ENCODE data around the gene OR52A5. TPM values are rescaled to one million over a fixed set of nuclear protein-coding genes. Genes with fewer than 3 reads are reported as not detected.
"Not testable (repeated sequence)": the region's sequence is repeated elsewhere in the genome, so short reads cannot be mapped to it uniquely, and the experiment has no call there.

Gene OR52A5
- total RNA-seq = not detected

- ATAC-seq = no peak
- H3K9me3 Mint-ChIP-seq (ENCODE audit: low read depth) = no peaks in the 10 kb centered on the region
- intact Hi-C loops (cut with DNase I, micrococcal nuclease) = no loop called here
- ChIA-PET CTCF (interaction anchor here (1.2 kb wide), 1 partner anchor 13 kb away, joined by 3 read pairs; no protein-coding TSS in a partner anchor), POLR2A (no interaction called here)
- no peak within 1 kb of the TSS for H3K4me3 Mint-ChIP-seq
- no peak within 1 kb of the TSS for H3K27ac Mint-ChIP-seq
- H3K4me1 Mint-ChIP-seq = no peaks in the 10 kb centered on the region
- peaks cover 8% of the 10 kb centered on the region for H3K27me3 Mint-ChIP-seq
- H3K36me3 Mint-ChIP-seq (ENCODE audit: low read depth) = no peaks in the 10 kb centered on the region
- no peak for DNase-seq
These were observed at the start of gene OR52A5 for GRCh38 chr11:5137996-5138395. OR52A5 (minus strand) TSS chr11:5138356; CDS start chr11:5132642, 5,714 bp downstream.

- Mint-ChIP-seq H3K9me3 (ENCODE audit: low read depth) (no peaks in the 10 kb centered on the region), H3K4me3 (no peak overlapping the region), H3K4me1 (no peaks in the 10 kb centered on the region), H3K36me3 (ENCODE audit: low read depth) (no peaks in the 10 kb centered on the region), H3K27ac (no peak overlapping the region), H3K27me3 (no peaks in the 10 kb centered on the region)
- DNase-seq (no peak), ATAC-seq (no peak)
- intact Hi-C loops (cut with DNase I, micrococcal nuclease) = no loop called here
- ChIA-PET CTCF (no interaction called here), POLR2A (no interaction called here)
These were observed 40.1 kb upstream of the OR52A5 start for GRCh38 chr11:5178046-5178837.

DNA sequence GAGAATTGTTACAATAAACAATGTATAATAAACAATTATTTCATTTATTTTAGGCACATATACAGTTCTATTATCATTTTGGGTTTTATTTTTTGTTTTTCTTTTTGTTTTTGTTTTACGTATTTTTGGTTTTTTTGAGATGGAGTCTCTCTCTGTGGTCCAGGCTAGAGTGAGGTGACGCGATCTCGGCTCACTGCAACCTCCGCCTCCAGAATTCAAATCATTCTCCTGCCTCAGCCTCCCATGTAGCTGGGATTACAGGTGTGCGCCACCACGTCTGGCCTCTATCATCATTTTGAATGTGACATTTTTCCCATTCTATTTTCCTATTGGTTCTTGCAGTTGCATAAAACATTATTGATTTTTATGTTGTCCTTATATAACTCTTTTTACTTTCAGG lies 36.8 kb upstream of the OR52A5 start:
- no peaks in the 10 kb centered on the region for H3K27me3 Mint-ChIP-seq
- ATAC-seq (no peak), DNase-seq (no peak)
- H3K9me3 Mint-ChIP-seq (ENCODE audit: low read depth) = no peaks in the 10 kb centered on the region
- intact Hi-C loops (cut with DNase I, micrococcal nuclease) = no loop called here
- no peak overlapping the region for H3K4me3 Mint-ChIP-seq
- CTCF ChIA-PET = no interaction called here
- no peaks in the 10 kb centered on the region for H3K4me1 Mint-ChIP-seq
- no peaks in the 10 kb centered on the region for H3K36me3 Mint-ChIP-seq (ENCODE audit: low read depth)
- no peak overlapping the region for H3K27ac Mint-ChIP-seq
- POLR2A ChIA-PET = no interaction called here

DNA sequence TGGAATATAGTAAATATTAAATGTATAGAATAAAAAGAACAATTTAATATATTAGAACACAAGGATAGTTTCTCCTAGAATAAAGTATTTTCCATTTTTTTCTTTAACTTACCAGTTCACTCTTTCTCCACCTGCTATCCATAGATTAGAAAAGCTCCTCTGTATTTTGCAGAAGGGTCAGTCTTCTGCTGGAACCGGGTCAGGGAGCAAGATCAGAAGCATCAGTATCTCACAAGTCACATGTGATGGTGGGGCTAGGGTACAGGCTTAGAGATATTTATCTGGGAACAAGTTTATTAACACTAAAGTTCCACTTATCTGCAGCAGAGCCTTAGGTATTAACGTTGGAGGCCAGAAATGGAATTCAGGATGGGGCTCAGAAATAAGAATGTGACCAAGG lies 33.7 kb upstream of the OR52A5 start:
- ChIA-PET CTCF (interaction anchor here (0.6 kb wide), 1 partner anchor 330 kb away, joined by 3 read pairs; no protein-coding TSS in a partner anchor), POLR2A (no interaction called here)
- ATAC-seq (no peak), DNase-seq (no peak)
- H3K4me1 Mint-ChIP-seq = no peaks in the 10 kb centered on the region
- H3K4me3 Mint-ChIP-seq = no peak overlapping the region
- no peaks in the 10 kb centered on the region for H3K36me3 Mint-ChIP-seq (ENCODE audit: low read depth)
- intact Hi-C loops (cut with DNase I, micrococcal nuclease) = no loop called here
- H3K27me3 Mint-ChIP-seq = no peaks in the 10 kb centered on the region
- H3K9me3 Mint-ChIP-seq (ENCODE audit: low read depth) = no peaks in the 10 kb centered on the region
- no peak overlapping the region for H3K27ac Mint-ChIP-seq

- intact Hi-C loops (cut with DNase I, micrococcal nuclease); H3K4me3 Mint-ChIP-seq; H3K4me1 Mint-ChIP-seq; H3K27me3 Mint-ChIP-seq; H3K36me3 Mint-ChIP-seq (ENCODE audit: low read depth); H3K9me3 Mint-ChIP-seq (ENCODE audit: low read depth); CTCF ChIA-PET; H3K27ac Mint-ChIP-seq; DNase-seq; POLR2A ChIA-PET; ATAC-seq: not testable (repeated sequence)
These were observed 27.7 kb upstream of the OR52A5 start for GRCh38 chr11:5165898-5166297.

- H3K36me3 Mint-ChIP-seq (ENCODE audit: low read depth); H3K4me3 Mint-ChIP-seq; POLR2A ChIA-PET; intact Hi-C loops (cut with DNase I, micrococcal nuclease); ATAC-seq; CTCF ChIA-PET; H3K9me3 Mint-ChIP-seq (ENCODE audit: low read depth); DNase-seq; H3K27ac Mint-ChIP-seq; H3K4me1 Mint-ChIP-seq; H3K27me3 Mint-ChIP-seq: not testable (repeated sequence)
These were observed 26.7 kb upstream of the OR52A5 start for GRCh38 chr11:5164807-5165206.

DNA sequence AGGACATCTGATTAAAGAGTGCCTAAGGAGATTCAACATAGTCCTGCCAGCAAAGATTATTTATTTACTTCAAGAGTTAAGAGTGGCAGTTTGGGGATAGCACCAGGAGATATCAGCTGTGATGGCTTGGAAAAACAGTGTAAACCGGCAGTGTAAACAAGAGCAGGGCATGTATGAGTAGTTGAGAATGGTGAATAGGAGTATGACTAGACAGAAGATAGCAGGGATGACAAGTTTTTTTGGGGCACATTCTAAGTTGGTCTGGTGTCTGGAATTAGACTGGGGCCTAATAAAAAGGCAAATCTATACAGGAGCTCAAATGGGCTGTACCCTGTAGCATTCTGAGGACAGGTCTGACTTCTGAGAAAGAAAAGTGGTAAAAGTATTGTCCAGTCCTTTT lies 22.9 kb upstream of the OR52A5 start:
- ATAC-seq; DNase-seq; POLR2A ChIA-PET; H3K27ac Mint-ChIP-seq; H3K36me3 Mint-ChIP-seq (ENCODE audit: low read depth); H3K27me3 Mint-ChIP-seq; CTCF ChIA-PET; intact Hi-C loops (cut with DNase I, micrococcal nuclease); H3K4me1 Mint-ChIP-seq; H3K9me3 Mint-ChIP-seq (ENCODE audit: low read depth); H3K4me3 Mint-ChIP-seq: not testable (repeated sequence)

DNA sequence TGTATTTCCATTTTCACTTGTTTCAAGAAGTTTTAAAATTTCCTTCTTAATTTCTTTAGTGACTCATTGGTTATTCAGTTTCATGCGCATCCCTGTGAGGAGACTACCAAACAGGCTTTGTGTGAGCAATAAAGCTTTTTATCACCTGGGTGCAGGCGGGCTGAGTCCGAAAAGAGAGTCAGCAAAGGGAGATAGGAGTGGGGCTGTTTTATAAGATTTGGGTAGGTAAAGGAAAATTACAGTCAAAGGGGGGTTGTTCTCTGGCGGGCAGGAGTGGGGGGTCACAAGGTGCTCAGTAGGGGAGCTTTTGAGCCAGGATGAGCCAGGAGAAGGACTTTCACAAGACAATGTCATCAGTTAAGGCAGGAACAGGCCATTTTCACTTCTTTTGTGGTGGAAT lies 22.1 kb upstream of the OR52A5 start:
- POLR2A ChIA-PET; DNase-seq; H3K36me3 Mint-ChIP-seq (ENCODE audit: low read depth); H3K27ac Mint-ChIP-seq; H3K27me3 Mint-ChIP-seq; H3K9me3 Mint-ChIP-seq (ENCODE audit: low read depth); H3K4me1 Mint-ChIP-seq; H3K4me3 Mint-ChIP-seq; ATAC-seq; CTCF ChIA-PET; intact Hi-C loops (cut with DNase I, micrococcal nuclease): not testable (repeated sequence)

DNA sequence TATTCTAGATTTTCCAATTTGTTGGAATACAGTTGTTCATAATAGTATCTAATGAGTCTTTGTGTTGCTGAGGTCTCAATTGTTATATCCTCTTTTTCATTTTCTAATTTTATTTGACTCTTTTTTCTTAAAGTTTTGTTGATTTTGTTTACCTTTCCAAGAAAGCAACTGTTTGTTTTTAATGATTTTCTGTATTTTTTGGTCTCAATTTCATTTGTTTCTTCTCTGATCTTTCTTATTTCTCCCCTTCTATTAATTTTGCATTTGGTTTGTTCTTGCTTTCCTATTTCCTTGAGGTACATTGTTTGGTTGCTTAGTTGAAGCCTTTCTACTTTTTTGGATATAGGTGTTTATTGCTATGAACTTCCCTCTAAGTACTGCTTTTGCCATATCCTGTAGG lies 21.6 kb upstream of the OR52A5 start:
- Mint-ChIP-seq H3K4me3 (no peak overlapping the region), H3K4me1 (no peaks in the 10 kb centered on the region), H3K9me3 (ENCODE audit: low read depth) (peaks cover 3% of the 10 kb centered on the region), H3K36me3 (ENCODE audit: low read depth) (no peaks in the 10 kb centered on the region), H3K27ac (no peak overlapping the region), H3K27me3 (peaks cover 5% of the 10 kb centered on the region)
- ATAC-seq (no peak), DNase-seq (no peak)
- intact Hi-C loops (cut with DNase I, micrococcal nuclease) = no loop called here
- CTCF ChIA-PET = no interaction called here
- POLR2A ChIA-PET = no interaction called here

GRCh38 chr11:5154657-5155056 lies 16.5 kb upstream of the OR52A5 start, which contains the start of gene OR52A1:
OR52A1 (minus strand) TSS chr11:5154757; CDS start chr11:5152369, 2,388 bp downstream.
- intact Hi-C loops (cut with DNase I, micrococcal nuclease) = no loop called here
- peaks cover 5% of the 10 kb centered on the region for H3K27me3 Mint-ChIP-seq
- POLR2A ChIA-PET = no interaction called here
- CTCF ChIA-PET = no interaction called here
- DNase-seq = no peak
- H3K4me3 Mint-ChIP-seq = no peak within 1 kb of the TSS
- no peaks in the 10 kb centered on the region for H3K36me3 Mint-ChIP-seq (ENCODE audit: low read depth)
- peaks cover 3% of the 10 kb centered on the region for H3K9me3 Mint-ChIP-seq (ENCODE audit: low read depth)
- no peaks in the 10 kb centered on the region for H3K4me1 Mint-ChIP-seq
- no peak within 1 kb of the TSS for H3K27ac Mint-ChIP-seq
- ATAC-seq = no peak

- no peak for ATAC-seq
- Mint-ChIP-seq H3K36me3 (ENCODE audit: low read depth) (no peaks in the 10 kb centered on the region), H3K9me3 (ENCODE audit: low read depth) (peaks cover 3% of the 10 kb centered on the region), H3K4me3 (no peak overlapping the region), H3K27ac (no peak overlapping the region), H3K27me3 (peaks cover 5% of the 10 kb centered on the region), H3K4me1 (no peaks in the 10 kb centered on the region)
- no peak for DNase-seq
- ChIA-PET POLR2A (no interaction called here), CTCF (interaction anchor here (0.5 to 0.7 kb wide), 2 partner anchors 257 to 542 kb away, joined by 3 read pairs; no protein-coding TSS in a partner anchor)
- intact Hi-C loops (cut with DNase I, micrococcal nuclease) = no loop called here
These were observed 15.6 kb upstream of the OR52A5 start for GRCh38 chr11:5153574-5154431.

DNA sequence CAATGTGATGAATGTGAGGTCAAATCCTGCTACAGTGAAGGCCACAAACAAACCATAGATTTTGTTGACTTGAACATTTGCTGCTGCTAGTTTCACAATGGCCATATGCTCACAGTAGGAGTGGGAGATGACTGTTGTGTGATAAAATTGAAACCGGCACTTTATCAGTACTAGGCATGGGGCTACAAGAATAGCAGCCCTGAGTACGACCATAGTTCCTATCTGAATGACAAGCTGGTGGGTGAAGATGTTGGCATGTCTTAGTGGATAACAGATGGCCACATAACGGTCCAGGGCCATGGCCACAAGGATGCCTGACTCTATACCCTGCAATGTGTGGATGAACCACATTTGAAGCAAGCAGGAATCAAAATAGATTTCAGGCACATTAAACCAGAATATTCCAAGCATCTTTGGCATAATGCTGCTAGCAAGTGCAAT lies 13.6 kb upstream of the OR52A5 start:
- ATAC-seq (no peak), DNase-seq (no peak)
- CTCF ChIA-PET = no interaction called here
- Mint-ChIP-seq H3K36me3 (ENCODE audit: low read depth) (no peaks in the 10 kb centered on the region), H3K4me3 (no peak overlapping the region), H3K27me3 (peaks cover 5% of the 10 kb centered on the region), H3K27ac (no peak overlapping the region), H3K9me3 (ENCODE audit: low read depth) (no peaks in the 10 kb centered on the region), H3K4me1 (no peaks in the 10 kb centered on the region)
- POLR2A ChIA-PET = no interaction called here
- intact Hi-C loops (cut with DNase I, micrococcal nuclease) = no loop called here
